Stimulated activated CD4-positive, alpha-beta T cell treated with anti-CD3 and anti-CD28 coated beads, TNF-alpha, amount 100 ng/mL, for 48 hours (primary cell): Measurements from ENCODE around the gene RXFP2.
A peak's percentile ranks its signal among the peaks of the same experiment; 100 is the strongest.

Source experiments
- DNase-seq, 3 donors: peaks; one replicate each; pipeline ENCODE4 v3.0.0-alpha.2; 2020; ENCODE audit warnings: low read depth in 3 of 3

RXFP2 gene

DNA sequence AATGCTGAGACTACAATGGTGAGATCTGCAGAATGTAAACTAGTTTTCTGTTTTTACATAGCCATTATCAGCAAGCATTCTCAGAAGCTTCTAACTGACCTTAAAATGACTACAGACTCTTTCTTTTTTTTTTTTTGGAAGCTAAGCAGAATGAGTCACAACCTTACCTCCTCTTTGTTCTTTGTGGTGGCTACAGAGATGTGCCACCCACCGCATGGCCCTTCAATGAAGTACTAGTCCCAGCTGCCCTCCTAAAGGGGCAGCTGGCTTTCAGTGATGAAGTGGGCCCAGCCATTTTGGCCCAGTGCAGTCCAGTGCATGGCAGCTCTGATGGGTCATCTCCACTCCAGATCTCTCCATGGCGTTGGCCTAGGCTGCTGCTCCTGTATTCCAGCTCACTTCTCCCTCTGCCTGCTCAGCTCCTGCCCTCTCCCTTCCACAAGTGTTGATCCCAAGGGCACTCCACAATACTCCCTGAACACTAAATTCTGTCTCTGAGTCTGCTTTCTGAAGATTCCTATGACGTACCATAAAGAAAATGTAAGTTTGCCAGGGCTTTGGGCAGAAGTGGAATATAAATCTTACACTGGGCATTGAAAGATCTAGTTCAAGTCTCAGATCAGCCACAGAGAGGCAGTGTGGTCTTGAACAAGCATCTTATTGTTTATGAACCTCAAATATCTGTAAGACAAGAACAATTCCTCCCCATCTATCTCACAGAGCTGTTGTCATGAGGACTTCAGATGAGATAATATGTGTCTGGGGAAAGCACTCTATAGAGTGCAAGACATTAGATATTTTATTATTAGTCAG is 85.6 kb downstream of the RXFP2 start:
- no peak for DNase-seq

DNA sequence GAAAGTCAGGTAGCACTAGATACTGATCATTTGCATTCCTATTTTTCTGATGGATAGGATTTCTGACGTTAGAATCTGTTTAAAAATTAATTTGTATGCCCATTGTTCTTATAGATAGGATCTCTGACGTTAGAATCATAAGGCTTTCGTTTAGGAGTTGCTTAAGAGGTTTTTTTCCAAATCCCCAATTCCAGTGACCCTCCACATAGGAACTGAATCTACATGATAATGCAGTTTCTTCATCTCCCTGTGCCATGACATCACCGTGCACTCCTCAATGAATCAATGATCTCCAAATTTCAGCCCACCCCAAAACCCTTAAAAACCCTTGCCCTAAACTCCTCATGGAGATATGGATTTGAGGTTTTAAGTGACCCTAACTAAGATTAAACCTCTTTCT is 87.2 kb downstream of the RXFP2 start:
- no peak for DNase-seq

DNA sequence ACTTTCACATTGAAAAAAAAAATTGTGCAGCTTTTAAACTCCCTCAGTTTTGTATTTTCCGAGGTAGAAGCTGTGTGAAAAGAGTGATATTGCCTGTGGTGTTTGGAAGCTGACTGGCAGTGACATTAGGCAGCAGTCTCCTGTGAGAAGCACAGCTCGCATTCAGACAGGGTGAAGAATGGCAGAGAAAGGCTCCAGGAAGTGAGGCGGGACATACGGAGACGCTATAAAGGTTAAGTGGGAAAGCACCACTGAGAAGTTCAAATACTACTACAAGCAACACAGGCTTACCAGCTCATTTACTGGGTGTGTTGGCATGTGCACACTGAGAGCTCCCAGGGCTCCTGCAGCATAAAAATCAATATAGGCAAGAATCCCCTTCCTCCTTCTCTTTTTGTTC is 88.4 kb downstream of the RXFP2 start:
- DNase-seq = no peak

DNA sequence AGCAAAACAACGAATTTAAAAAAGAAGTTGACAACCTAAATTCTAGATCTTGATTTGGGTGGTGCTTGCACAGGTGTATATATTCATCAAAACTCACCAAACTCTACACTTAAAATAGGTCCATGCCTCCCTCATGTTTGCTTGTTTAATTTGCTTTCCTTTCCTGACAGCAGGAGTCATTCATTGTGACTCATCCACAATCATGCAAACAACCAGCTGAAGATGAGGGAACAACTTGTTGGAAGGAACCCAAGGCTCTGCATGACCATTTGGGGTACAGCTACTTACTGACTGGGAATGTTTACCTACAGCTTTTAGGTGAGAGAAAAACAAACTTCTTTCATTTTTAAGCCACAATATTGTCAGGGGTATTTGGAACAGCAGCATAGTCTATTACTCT is 96.6 kb downstream of the RXFP2 start:
- DNase-seq = no peak

DNA sequence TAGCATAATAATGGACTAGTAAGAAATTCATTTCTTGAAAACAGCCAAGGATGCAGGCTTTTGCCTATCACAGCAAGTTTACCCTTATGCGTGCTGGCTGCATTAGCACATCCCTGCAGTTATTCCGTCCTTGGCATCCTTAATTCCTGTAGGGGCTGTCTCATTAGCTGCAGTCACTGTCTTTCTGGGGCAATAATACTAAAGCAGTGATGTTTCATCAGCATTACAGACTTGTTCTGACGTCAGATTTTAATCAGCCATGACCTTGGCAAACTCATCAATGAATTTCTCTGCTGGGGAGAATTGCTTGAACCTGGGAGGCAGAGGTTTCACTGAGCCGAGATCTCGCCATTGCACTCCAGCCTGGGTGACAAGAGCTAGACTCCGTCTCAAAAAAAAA is 103.7 kb downstream of the RXFP2 start:
- no peak for DNase-seq

DNA sequence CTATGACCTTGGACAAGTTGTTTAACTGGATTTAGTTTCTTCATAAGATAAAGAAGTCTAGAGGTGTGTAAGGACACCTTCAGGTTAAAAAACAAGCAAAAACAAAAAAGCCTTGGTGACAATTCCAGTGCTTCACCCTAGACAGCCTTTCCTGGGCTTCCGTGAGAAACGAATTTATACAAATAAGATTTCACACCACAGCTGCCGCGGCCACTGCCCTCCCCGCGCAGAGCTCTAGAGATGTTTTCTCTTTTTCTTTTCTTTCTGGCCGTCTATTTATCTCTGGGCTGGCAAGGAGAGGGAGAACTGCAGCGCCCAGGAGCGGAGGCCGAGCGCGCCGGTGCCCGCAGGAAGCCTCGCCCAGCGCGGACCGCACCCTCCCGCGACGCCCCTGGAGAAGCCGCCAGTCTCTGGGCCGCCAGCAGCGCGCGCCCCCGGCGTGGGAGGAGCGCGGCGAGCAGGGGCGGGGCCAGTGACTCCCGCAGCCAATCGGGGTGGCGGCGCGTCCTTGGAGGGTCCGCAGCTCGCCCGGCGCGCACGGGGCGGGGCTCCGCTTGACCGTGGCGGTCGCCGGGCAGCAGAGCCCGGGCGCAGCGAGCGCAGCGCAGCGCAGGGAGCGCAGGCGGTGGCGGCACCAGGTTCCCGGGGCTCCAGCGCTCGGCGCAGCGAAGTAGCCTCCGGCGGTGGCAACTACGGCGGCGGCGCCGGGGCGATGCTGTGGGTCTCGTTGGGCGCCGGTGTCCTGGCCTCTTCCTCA is 107.0 kb downstream of the RXFP2 start:
- peak; percentile 23 to 61 (median 42) for DNase-seq

DNA sequence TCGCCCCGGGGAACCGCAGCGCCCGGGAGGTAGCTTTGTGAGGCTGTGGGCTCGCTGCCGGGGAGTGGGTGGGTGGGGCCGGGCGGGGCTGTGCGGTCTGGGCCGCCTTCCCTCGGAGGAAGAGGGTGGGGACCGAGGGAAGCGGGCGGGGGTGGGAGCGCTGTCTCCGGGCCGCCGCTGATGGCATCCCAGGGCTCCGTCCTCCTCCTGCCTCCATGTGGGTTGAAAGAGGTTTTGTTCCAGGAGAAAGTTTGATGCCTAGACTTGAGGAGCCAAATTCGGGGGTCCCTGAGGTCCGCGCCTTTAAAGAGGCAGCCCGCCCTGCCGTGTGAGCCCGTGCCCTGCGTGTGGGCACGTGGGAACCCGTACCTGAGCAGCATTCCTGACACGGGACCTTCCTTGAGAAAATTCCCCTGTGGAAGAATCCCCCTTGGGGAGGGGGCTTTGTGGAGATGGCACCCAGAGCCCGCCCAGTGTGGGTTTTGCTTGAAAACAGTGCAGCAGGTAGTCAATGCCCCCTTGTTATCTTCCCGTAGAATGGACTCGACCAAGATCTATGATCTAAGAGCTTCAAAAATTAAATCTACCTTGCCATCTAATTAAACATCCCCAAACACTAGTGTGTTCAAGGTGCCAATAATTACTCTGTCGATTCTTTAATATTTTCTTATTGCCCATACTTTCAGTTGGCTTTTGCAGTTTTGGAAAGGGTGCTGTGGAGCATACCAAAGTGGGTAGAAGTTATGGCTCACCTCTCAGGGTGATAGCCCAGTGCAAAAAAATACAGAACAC is 107.8 kb downstream of the RXFP2 start:
- DNase-seq = peak in 1 of 3 donors; percentile 2

DNA sequence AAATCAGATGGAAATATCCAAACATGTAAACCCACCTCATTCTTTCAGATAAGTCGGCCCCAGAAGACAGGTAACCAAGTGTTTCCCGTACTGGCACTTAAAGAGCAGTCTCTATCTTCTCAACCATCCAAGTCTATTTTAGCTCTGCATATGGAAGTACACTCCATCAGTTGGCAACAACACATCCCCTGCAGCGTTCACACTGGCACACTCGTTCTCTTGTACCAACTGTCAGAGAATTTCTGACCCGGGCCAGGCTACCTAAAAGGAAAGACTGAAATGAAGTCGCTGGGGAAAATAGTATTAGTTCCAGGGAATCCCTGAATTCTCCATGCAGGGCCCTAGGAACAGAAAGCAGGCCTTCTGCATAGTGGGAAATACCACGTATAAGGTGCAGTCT is 109.3 kb downstream of the RXFP2 start:
- no peak for DNase-seq

DNA sequence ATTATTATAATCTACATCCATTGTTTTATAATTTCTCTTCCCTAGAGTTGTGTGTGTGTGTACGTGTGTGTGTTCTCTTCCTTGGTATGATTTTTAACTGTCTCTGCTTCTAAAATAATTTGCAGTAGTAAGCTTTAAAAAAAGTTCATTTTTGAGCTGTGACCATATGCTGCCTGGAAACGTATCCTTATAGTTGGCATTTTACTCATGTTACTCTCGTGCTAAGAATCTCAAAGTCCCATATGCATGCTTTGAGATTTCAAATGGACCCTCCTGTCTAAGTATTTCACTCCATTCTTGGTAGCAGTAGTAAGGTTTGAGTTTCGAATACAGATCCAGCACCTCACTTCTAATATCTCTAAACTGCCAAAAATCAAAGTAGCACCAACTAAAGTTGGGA is 109.9 kb downstream of the RXFP2 start:
- DNase-seq = no peak

DNA sequence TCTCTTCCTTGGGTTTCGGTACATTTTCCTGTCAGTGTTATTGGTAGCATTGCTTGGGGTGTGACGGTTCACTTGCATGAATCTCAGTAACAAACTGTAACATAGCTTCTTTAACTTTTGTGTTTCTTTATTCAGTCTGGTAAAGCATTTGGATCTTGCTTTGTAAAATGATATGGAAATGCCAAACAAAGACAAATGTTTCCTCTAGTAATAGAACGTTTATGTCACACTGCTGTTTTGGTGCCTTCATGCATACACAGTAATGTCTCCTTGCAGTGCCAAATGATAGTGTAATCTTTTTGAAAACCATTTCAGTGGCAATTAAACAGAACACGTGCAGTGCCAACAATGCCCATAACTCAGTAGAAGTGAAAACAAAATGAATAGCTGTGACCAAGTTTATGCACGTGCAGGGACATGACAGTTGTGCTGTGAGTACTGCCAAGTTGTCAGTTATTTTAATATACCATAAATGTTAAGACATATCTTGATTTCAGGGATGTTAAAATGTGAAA is 110.8 kb downstream of the RXFP2 start:
- no peak for DNase-seq

DNA sequence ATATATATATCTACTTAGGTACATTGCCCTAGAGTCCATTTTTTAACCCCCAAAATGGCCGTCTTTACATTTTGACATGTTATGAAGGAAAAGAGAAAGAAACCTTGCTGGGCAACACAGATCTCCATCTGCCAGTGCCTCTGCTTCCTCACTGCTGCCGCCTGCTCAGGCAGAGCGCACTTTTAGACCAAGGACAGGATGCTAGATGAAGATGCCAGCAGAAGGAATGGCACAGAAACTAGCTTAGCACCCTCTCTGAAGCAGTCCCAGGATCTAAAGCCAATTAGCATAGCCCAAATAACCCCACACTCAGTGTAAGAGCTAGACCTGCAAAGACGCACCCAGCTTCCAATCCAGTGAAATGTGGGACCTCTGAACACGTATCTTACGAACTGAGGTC is 111.9 kb downstream of the RXFP2 start:
- no peak for DNase-seq
